NCI-H128 (cell line): Measurements from ENCODE around the gene TPM2.

Experiments used
- DNase-seq: peaks from one replicate; lab custom pipeline; 2025; ENCODE audit not compliant: unreplicated experiment; lab: John Stamatoyannopoulos, UW

TPM2 gene

GRCh38 chr9:35635730-35636129 is 54.0 kb downstream of the TPM2 start:
- DNase-seq: no peak
